Endometrium (tissue), 2 donors: ENCODE results near the gene SF3A2.

Experiments used
- FAIRE-seq: peaks from 2 replicates; lab custom pipeline; 2012; peaks lifted over from hg19 to GRCh38; lab: Jason Lieb, UNC
- donor health status: control.
- donor health status: control.

Gene SF3A2

GRCh38 chr19:2253106-2254063 lies 16.8 kb downstream of the SF3A2 start:
- no peak for FAIRE-seq

GRCh38 chr19:2254064-2254872 lies 17.6 kb downstream of the SF3A2 start:
- no peak for FAIRE-seq

GRCh38 chr19:2255112-2255845 lies 18.7 kb downstream of the SF3A2 start:
- no peak for FAIRE-seq

- FAIRE-seq: no peak
These were observed 19.5 kb downstream of the SF3A2 start, which contains the start of gene JSRP1 for GRCh38 chr19:2255982-2256685. Gene JSRP1, minus strand, starts transcription at chr19:2256417. Its CDS starts 1,103 bp downstream, at chr19:2255314.

- no peak for FAIRE-seq
These were observed 22.7 kb downstream of the SF3A2 start for GRCh38 chr19:2259336-2259735.

GRCh38 chr19:2260341-2260805 lies 23.7 kb downstream of the SF3A2 start:
- FAIRE-seq: no peak

GRCh38 chr19:2261438-2262172 lies 25.0 kb downstream of the SF3A2 start:
- no peak for FAIRE-seq

GRCh38 chr19:2266183-2266993 lies 29.8 kb downstream of the SF3A2 start:
- no peak for FAIRE-seq

GRCh38 chr19:2268480-2268830 lies 31.8 kb downstream of the SF3A2 start:
- no peak for FAIRE-seq

GRCh38 chr19:2268861-2269243 lies 32.2 kb downstream of the SF3A2 start:
- FAIRE-seq: no peak

GRCh38 chr19:2269244-2270156 lies 32.9 kb downstream of the SF3A2 start:
- no peak for FAIRE-seq

- FAIRE-seq: no peak
These were observed 33.5 kb downstream of the SF3A2 start for GRCh38 chr19:2270157-2270422.

GRCh38 chr19:2270423-2271233 lies 34.0 kb downstream of the SF3A2 start:
- no peak for FAIRE-seq

GRCh38 chr19:2271234-2272103 lies 34.8 kb downstream of the SF3A2 start:
- FAIRE-seq: no peak

- no peak for FAIRE-seq
These were observed 36.9 kb downstream of the SF3A2 start for GRCh38 chr19:2273356-2274184.

GRCh38 chr19:2274185-2274711 lies 37.6 kb downstream of the SF3A2 start:
- FAIRE-seq: no peak
